ENCODE measurements around the gene SH3BP2.
A peak's percentile ranks its signal among the peaks of the same experiment; 100 is the strongest.

The SH3BP2 gene

GRCh38 chr4:2809610-2810180 lies 16.8 kb downstream of the SH3BP2 start:
- ChIA-PET POLR2A (interaction anchor here (0.7 kb wide), 1 partner anchor 43 kb away, joined by 5 read pairs; no protein-coding TSS in a partner anchor), CTCF (interaction anchor here (1.4 to 3.5 kb wide), 3 partner anchors 9 to 145 kb away, joined by 3 to 20 read pairs (median 4); no protein-coding TSS in a partner anchor)
- TF ChIP-seq CTCF (IDR thresholded peaks at IDR 0.05; ENCODE audit: control extremely low read depth, extremely low read depth, low read depth, missing control alignments): no peak
- DNase-seq (ENCODE audit: extremely low spot score): no peak

GRCh38 chr4:2810388-2810787 lies 17.5 kb downstream of the SH3BP2 start:
- DNase-seq (ENCODE audit: extremely low spot score): no peak
- no peak for TF ChIP-seq CTCF (IDR thresholded peaks at IDR 0.05; ENCODE audit: control extremely low read depth, extremely low read depth, low read depth, missing control alignments)
- CTCF ChIA-PET: interaction anchor here (1.4 to 3.5 kb wide), 5 partner anchors 9 to 144 kb away, joined by 3 to 20 read pairs (median 7); no protein-coding TSS in a partner anchor
- POLR2A ChIA-PET: no interaction called here

- ChIA-PET CTCF (interaction anchor here (1.0 to 3.5 kb wide), 8 partner anchors 9 to 94 kb away, joined by 3 to 20 read pairs (median 6); no protein-coding TSS in a partner anchor), POLR2A (no interaction called here)
- no peak for TF ChIP-seq CTCF (IDR thresholded peaks at IDR 0.05; ENCODE audit: control extremely low read depth, extremely low read depth, low read depth, missing control alignments)
- DNase-seq (ENCODE audit: extremely low spot score): peak; percentile 75
Measured at GRCh38 chr4:2811830-2812611, 19.1 kb downstream of the SH3BP2 start.

GRCh38 chr4:2812612-2813354 lies 19.9 kb downstream of the SH3BP2 start:
- CTCF ChIA-PET: interaction anchor here (1.0 to 2.7 kb wide), 6 partner anchors 8 to 94 kb away, joined by 3 to 8 read pairs (median 4); no protein-coding TSS in a partner anchor
- POLR2A ChIA-PET: no interaction called here

GRCh38 chr4:2813446-2814405 lies 20.8 kb downstream of the SH3BP2 start:
- POLR2A ChIA-PET: no interaction called here
- TF ChIP-seq CTCF (IDR thresholded peaks at IDR 0.05; ENCODE audit: control extremely low read depth, extremely low read depth, low read depth, missing control alignments): no peak
- CTCF ChIA-PET: interaction anchor here (1.1 to 1.9 kb wide), 5 partner anchors 32 to 50 kb away, joined by 3 to 5 read pairs (median 4); no protein-coding TSS in a partner anchor
- no peak for DNase-seq (ENCODE audit: extremely low spot score)

More at GRCh38 chr4:2812612-2813354, 19.9 kb downstream of the SH3BP2 start:
- no peak for TF ChIP-seq CTCF (IDR thresholded peaks at IDR 0.05; ENCODE audit: control extremely low read depth, extremely low read depth, low read depth, missing control alignments)
- no peak for DNase-seq (ENCODE audit: extremely low spot score)
